ENCODE data around the gene ACTL7B.
"Not testable (repeated sequence)": the region's sequence is repeated elsewhere in the genome, so short reads cannot be mapped to it uniquely, and the experiment has no call there.

ACTL7B gene

GRCh38 chr9:108869092-108869725 lies 13.4 kb upstream of the ACTL7B start:
- DNase-seq (ENCODE audit: low read depth in 2 of 2) = no peak

GRCh38 chr9:108867829-108868228 lies 12.0 kb upstream of the ACTL7B start:
- DNase-seq (ENCODE audit: low read depth in 2 of 2) = no peak

DNA sequence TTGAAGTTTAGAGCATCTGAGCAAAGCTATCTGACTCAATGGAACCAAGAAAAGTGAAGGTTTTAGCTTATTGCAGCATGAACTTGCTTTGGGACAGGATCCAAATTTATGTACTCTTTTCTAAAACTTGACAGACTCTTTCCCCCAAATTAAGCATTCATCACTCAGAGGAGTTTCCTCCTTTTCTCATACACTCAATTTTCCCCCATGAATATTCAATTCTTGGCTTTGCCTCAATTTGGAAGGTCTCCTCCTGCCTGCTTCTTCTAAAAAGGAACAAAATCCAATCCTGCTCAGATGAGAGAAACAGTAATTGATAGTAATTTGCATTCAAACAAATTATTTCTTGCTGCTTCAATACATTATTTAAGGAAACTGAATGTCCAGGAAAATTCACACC lies 11.3 kb upstream of the ACTL7B start:
- DNase-seq (ENCODE audit: low read depth in 2 of 2) = no peak

DNA sequence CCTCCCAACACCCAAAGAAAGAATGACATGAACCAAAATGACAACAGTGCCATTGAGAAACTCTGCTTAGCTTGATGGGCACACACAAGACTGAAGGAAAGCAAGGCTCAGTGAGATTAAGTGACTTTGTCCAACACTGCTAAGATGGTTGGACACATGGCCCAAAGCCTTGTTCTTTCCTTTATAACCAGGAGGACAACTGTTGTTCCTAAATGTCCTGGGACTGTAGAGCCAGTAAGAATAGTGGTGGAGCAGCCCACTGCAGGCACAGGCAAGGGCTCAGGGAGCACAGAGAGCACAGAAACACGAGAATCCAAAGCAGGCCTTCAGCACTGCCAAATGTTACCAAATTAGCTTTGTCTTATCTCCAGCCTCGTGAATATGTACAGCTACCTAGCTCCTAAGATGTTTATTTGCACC lies 10.2 kb upstream of the ACTL7B start:
- DNase-seq (ENCODE audit: low read depth in 2 of 2) = no peak

- no peak for DNase-seq (ENCODE audit: low read depth in 2 of 2)
These were observed 9.3 kb upstream of the ACTL7B start for GRCh38 chr9:108865037-108865436.

- DNase-seq (ENCODE audit: low read depth in 2 of 2) = no peak
These were observed 8.7 kb upstream of the ACTL7B start for GRCh38 chr9:108864446-108864845.

- DNase-seq (ENCODE audit: low read depth in 2 of 2) = no peak
These were observed 8.1 kb upstream of the ACTL7B start for GRCh38 chr9:108863891-108864290.

- DNase-seq (ENCODE audit: low read depth in 2 of 2) = no peak
These were observed 6.2 kb upstream of the ACTL7B start, which contains the start of gene ACTL7A for GRCh38 chr9:108861997-108862396. TSS of gene ACTL7A (plus strand) at chr9:108862266. CDS start at chr9:108862323, 57 bp downstream.

GRCh38 chr9:108861464-108861863 lies 5.7 kb upstream of the ACTL7B start:
- DNase-seq (ENCODE audit: low read depth in 2 of 2) = no peak

DNA sequence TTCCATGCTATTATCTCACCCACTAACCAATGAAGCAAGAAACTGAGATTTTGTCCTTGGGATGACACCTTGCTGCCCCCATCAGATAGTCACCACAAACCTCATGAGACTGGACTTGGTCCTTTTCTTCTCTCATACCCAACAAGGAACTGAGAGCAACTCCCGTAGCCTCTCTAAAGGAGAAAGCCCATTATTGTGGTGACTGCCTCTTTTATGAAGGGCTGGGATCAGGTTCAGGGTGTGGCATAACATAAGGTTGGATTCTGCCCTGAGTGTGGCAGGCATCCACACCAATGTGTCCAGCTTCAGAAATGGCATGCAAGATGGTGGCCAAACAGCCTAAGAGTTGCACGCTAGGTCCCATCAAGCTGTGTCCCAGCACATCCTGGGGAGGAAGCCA lies 5.0 kb upstream of the ACTL7B start:
- DNase-seq (ENCODE audit: low read depth in 2 of 2) = no peak

DNA sequence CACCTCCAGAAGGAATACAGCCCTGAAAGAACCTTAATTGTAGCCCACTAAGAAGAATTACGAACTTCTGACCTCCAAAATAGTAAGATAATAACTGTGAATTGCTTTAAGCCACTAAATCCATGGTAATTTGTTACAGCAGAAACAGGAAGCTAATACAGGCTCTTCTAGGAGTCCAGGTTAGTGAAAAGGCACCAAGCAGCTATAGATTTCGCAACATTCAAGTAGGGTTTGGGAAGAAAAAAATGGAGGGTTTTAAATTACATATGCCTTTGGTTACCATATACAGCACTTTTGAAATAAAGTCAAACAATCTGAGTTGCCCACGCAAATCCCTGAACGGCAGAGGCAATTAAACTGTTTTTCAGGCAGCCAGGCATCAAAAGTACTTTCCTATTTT lies 4.6 kb upstream of the ACTL7B start:
- DNase-seq (ENCODE audit: low read depth in 2 of 2) = no peak

GRCh38 chr9:108859459-108860114 lies 3.8 kb upstream of the ACTL7B start:
- DNase-seq (ENCODE audit: low read depth in 2 of 2) = no peak

DNA sequence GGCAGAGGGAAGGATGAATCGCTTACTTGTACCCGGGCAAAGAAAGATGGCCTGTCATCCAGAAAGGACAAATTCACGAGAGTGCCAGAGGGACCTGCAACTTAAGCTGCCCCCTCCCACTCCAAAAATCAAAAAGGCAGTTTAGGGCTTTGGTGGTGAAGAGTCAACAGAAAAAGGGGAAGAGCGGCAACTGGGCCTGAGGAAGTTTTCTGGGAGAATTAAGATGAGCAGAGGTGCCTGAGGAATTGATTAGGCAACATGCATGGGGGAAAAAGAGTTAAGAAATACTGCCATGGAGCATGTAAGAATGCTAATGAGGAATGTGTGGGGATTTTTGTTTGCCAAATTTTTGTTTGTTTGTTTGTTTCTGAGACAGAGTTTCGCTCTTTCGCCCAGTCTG lies 1.8 kb upstream of the ACTL7B start:
- no peak for DNase-seq (ENCODE audit: low read depth in 2 of 2)

- no peak for DNase-seq (ENCODE audit: low read depth in 2 of 2)
These were observed 278 bp downstream of the ACTL7B start for GRCh38 chr9:108855529-108855886.

- DNase-seq (ENCODE audit: low read depth in 2 of 2) = no peak
These were observed 901 bp downstream of the ACTL7B start for GRCh38 chr9:108854641-108855528.

GRCh38 chr9:108854094-108854493 lies 1.7 kb downstream of the ACTL7B start:
- DNase-seq (ENCODE audit: low read depth in 2 of 2) = no peak

GRCh38 chr9:108852079-108852478 lies 3.7 kb downstream of the ACTL7B start:
- DNase-seq (ENCODE audit: low read depth in 2 of 2) = no peak

- DNase-seq (ENCODE audit: low read depth in 2 of 2) = no peak
These were observed 4.6 kb downstream of the ACTL7B start for GRCh38 chr9:108851138-108851537.

DNA sequence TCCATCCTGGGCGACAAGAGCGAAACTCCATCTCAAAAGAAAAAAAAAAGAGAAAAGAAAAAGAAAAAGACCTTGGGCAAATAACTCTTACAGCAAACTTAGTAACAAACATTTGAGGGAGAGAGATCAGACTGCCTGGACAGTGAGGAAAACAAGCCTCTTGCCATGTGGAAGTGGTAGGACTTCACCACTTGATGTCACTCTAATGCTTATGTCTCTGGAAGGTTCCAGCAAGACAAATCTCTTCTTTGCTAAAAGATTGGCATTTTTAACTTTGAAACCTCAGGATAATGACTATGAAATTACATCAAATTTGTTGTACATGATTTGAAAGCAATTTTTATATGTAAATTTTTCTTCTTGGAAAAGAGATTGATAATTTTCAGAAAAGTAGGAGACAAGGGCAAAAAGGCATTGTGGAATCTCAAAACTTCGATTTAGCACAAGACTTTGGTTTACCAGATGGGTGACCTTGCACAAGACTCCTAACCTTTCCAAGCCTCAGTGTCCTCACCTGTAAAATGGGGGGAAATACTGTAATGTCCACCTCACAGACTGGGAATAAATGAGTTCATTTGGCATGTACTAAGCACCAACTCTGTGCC lies 5.4 kb downstream of the ACTL7B start:
- no peak for DNase-seq (ENCODE audit: low read depth in 2 of 2)

GRCh38 chr9:108848296-108848695 lies 7.5 kb downstream of the ACTL7B start:
- DNase-seq (ENCODE audit: low read depth in 2 of 2) = not testable (repeated sequence)

- no peak for DNase-seq (ENCODE audit: low read depth in 2 of 2)
These were observed 9.8 kb downstream of the ACTL7B start for GRCh38 chr9:108845947-108846346.

DNA sequence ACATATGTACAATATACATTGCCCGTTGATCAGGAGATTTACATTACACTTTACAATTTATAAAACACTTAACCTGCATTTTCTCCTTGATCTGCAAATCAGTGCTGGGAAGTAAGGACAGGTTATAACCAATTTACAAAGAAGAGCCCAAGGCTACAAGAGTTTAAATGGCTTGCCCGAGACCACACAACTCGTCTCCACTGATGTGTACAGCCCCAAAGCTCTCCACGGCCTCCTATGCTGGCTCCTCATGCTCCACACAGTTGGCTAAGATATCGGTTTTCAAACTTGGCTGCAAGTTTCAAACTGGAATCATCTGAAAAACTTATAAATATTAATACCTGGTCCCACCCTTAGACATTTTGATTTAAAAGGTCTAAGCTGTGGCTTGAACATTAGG lies 10.3 kb downstream of the ACTL7B start:
- DNase-seq (ENCODE audit: low read depth in 2 of 2) = no peak
